H1 (cell line): Measurements from ENCODE around the gene ADAMTS13.

Source experiments
- EZH2 ChIP-seq: fragments of 200-600 bp; sonication (generic); IDR thresholded peaks from 2 replicates; pipeline ENCODE4 v1.7.1; 2012; ENCODE audit warnings: low read depth, mild to moderate bottlenecking, moderate library complexity, low read length, inconsistent platforms; ENCODE audit not compliant: severe bottlenecking
- MAFK ChIP-seq: IDR thresholded peaks from 2 replicates; pipeline ENCODE4 v1.6.1; 2012; ENCODE audit warnings: low read depth, mild to moderate bottlenecking, improper control_type of control experiment, low read length
- POLR2A ChIP-seq, 2 experiments: IDR thresholded peaks; 1 replicate in 1 of 2; 2 replicates in 1 of 2; pipeline ENCODE4 v1.6.1; 2011; ENCODE audit warnings: low read depth in 2 of 2, low read length in 2 of 2, mild to moderate bottlenecking in 2 of 2; ENCODE audit errors: control extremely low read depth in 1 of 2
- POLR2AphosphoS5 ChIP-seq: IDR thresholded peaks from 2 replicates; pipeline ENCODE4 v1.6.1; 2011; ENCODE audit warnings: low read depth, low read length
- POU5F1 ChIP-seq: IDR thresholded peaks from 2 replicates; pipeline ENCODE4 v1.6.1; 2011; ENCODE audit warnings: low read depth, mild to moderate bottlenecking, low read length, moderate library complexity
- SIN3A ChIP-seq, 2 experiments: IDR thresholded peaks in 1 of 2; conservative IDR thresholded peaks in 1 of 2; 2 replicates each; pipeline ENCODE4 v1.6.1; 2011 to 2012; ENCODE audit warnings: low read length in 2 of 2, improper control_type of control experiment in 1 of 2, low read depth in 1 of 2, mild to moderate bottlenecking in 1 of 2
- SIX5 ChIP-seq: IDR thresholded peaks from 2 replicates; pipeline ENCODE4 v1.6.1; 2011; ENCODE audit warnings: mild to moderate bottlenecking, low read depth, low read length
- SP1 ChIP-seq: IDR thresholded peaks from 2 replicates; pipeline ENCODE4 v1.6.1; 2011; ENCODE audit warnings: low read depth, low read length
- ZNF274 ChIP-seq: IDR thresholded peaks from 2 replicates; pipeline ENCODE4 v1.7.0; 2012; ENCODE audit warnings: low read length, borderline replicate concordance; ENCODE audit errors: extremely low read depth

DNA sequence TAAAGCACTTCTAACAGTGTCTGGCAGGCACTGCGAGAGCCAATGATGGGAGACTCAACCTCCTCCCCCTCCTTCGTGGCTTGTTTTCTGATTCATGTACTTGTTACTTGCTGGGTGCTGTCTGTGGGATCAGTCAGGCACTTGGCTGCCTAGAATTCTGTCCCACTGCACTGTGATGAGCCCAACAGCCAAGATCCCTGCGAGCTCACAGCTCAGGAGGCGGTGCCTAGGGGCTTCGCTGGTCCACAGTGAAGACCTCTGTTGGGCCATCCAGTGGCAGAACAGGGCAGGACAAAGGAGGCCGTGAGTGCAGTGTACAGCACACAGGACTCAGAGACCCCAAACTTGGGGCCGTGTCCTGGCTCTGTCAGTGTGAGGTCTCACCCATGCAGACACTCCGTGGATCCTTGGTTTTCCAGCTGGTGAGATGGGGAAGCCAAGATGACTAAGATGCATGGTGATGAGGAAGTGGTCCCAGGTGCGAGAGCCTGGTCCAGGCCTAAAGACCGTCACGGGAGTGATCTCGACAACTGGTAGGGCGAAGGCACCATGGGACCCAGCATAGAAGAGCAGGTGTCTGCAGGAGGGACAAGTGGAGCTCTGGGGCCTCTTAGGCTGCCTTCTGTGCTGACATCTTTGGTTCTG lies 83.1 kb downstream of the ADAMTS13 start:
- TF ChIP-seq POLR2AphosphoS5, result no peak
- TF ChIP-seq SIX5, result no peak
- no peak for TF ChIP-seq POLR2A (IDR thresholded peaks at IDR 0.05; ENCODE audit: control extremely low read depth in 1 of 2, low read depth in 2 of 2, low read length in 2 of 2)
- TF ChIP-seq POU5F1, result no peak
- TF ChIP-seq EZH2, result no peak
- no peak for TF ChIP-seq MAFK
- no peak for TF ChIP-seq ZNF274
- no peak for TF ChIP-seq SP1
- no peak for TF ChIP-seq SIN3A (conservative IDR thresholded peaks at IDR 0.05 in 1 of 2, IDR thresholded peaks at IDR 0.05 in 1 of 2; ENCODE audit: low read depth in 1 of 2, low read length in 2 of 2)
